Brain pericyte (primary cell): ENCODE results near the gene VGF.
A peak's percentile ranks its signal among the peaks of the same experiment; 100 is the strongest.

ENCODE experiments used
- DNase-seq: peaks from one replicate; pipeline ENCODE4 v3.0.0-alpha.2; 2012; ENCODE audit warnings: low read depth, low spot score

Gene VGF

GRCh38 chr7:101165958-101166647 is 734 bp upstream of the VGF start:
- DNase-seq = no peak

- DNase-seq = no peak
Observed at GRCh38 chr7:101164071-101164840, 1.1 kb downstream of the VGF start.

DNA sequence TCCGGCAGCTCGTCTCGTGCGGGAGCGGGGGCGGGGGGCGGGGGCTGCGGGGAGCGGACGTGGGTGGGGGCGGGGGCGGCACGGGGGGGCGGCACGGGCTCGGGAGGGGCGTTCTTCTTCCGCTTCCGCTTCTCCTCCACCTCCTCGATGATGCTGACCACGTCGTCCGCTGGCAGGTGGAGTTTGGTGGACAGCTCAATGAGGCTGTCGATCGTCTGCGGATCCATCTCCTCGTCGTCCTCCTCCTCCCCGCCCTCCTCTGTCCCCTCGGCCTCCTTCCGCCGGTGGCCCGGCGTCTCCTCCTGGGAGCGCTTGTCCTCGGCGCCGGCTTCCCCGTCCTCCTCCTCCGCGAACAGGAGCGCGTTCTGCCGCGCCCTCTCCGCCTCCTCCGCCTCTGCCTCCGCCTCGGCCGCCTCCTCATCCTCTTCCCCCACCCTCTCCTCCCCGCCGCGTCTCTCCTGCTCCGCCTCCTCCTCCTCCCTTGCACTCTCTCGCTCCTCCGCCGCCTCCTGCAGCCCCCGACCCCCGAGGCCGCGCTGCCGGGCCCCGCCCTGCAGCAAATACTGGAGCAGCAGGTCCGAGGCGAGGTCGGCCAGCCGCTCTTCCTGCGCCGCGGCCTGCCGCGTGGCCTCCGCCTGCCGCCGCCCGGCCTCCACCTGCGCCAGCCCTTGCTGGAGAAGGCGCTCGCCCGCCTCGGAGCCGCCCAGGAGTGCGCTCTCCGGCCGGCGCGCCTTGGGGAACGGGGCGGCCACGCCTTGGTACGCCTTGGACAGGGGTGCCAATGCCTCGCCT is 1.9 kb downstream of the VGF start:
- DNase-seq = no peak

- no peak for DNase-seq
Observed at GRCh38 chr7:101162551-101163278, 2.7 kb downstream of the VGF start.

DNA sequence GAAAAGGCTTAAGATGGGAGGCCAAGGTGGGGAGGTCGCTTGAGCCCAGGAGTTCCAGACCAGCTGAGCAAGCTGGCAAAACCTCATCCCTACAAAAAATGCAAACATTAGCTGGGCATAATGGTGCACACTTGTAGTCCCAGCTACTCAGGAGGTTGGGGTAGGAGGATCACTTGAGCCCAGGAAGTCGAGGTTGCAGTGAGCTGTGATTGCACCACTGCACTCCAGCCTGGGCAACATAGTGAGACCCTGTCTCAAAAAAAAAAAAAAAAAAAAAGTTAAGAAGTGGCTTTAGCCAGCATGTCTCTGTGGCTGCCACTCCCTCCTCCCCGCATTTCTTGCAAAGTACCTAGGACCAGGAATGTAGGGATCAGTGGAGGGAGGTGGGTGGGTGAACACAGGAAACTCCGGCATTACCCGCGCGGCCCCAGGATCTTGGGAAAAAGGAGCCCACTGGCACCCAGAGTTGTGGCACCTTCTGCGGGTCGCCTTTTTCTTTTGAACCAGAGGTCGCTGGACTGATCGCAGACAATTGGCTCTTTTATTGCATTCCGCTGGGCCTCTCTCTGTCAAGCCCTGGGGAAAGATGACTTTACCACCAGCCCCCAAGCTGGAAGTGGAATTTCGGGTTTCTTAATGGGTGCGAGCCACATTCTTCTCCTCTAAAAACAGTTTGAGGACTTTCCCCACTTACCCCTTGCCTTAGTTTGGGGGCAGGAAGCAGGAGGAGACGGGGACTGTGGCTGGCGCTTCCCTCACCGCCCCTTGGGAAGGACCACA is 3.5 kb downstream of the VGF start:
- no peak for DNase-seq

DNA sequence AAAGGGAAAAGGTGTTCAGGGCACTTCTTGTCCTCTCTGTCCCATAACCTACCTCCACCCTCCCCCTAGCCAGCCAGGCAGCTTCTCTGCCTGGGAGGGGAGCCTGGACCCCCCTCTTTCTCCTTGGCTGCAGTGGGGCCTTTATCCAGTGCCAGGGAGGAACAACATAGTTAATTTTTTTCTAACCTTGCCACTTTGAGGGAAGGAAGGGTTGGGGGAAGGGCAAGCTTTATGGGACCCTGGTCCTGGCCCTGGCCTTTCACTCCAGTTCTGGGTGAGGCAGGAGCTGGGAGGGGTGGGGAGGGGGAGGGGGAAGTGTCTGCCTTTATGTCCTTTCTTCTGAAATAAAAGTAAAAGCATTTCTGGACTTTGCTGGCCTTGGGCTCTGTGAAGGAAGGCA is 4.5 kb downstream of the VGF start:
- no peak for DNase-seq

GRCh38 chr7:101159696-101160674 is 5.4 kb downstream of the VGF start:
- no peak for DNase-seq

- no peak for DNase-seq
Observed at GRCh38 chr7:101156866-101157589, 8.3 kb downstream of the VGF start.

DNA sequence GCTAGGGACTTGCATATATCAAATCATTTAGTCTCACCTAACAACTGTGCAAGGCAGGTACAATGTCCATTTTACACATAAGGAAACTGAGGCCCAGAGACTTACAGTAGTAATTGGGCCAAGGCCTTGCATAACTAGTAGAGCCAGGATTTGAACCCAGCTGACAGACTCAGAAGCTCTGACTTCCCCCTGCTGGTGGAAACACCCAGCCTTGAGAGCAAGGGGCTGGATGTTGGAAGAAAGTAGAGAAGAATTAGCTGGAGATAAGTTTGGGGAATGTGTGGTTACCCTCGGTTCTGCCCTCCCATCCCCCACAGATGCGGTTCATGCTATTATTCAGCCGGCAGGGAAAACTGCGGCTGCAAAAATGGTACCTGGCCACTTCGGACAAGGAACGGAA is 9.1 kb downstream of the VGF start:
- DNase-seq = no peak

- no peak for DNase-seq
Observed at GRCh38 chr7:101155303-101155702, 10.1 kb downstream of the VGF start.

GRCh38 chr7:101154693-101155102 is 10.7 kb downstream of the VGF start:
- DNase-seq = no peak

DNA sequence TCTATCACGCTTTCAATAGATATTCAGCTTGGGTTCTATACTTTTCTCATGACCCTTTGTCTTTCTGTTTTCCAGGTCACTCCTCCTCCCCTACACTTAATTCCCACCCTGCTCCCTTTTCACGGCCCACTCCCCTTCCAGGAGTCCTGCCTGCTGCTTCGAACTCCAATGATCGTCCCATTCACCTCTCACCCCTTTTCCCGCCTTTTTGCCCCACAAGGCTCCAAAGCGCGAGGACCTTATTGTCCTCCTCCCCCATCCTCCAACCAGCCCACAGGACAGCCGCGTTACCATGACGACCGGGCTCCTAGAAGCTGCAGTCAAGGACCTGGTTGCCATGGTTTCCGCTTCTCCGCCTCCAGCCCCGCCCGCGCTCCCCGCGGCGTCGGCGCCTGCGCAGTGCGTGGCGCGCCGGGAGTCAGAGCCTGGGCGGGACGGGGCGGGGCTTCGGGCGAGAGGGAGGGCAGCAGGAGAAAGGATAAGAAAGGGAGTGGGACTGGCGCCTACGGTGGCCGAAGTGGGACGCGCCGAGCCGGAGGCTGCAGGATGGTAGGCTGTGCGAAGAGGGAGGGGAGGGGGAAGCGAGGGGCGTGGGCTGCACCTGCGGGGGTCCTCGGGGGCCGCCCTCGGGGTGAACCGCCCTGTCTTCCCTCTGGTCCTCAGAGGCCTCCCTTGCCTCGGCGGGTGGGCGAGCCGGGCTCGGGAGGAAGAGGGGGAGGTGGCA is 11.2 kb downstream of the VGF start, which contains the start of gene AP1S1:
AP1S1 (plus strand) TSS at position 508 of the 724 bp plus-strand sequence; CDS start at position 547, 39 bp downstream.
- DNase-seq = peak; percentile 44

- DNase-seq = no peak
Observed at GRCh38 chr7:101151908-101152651, 13.3 kb downstream of the VGF start.

DNA sequence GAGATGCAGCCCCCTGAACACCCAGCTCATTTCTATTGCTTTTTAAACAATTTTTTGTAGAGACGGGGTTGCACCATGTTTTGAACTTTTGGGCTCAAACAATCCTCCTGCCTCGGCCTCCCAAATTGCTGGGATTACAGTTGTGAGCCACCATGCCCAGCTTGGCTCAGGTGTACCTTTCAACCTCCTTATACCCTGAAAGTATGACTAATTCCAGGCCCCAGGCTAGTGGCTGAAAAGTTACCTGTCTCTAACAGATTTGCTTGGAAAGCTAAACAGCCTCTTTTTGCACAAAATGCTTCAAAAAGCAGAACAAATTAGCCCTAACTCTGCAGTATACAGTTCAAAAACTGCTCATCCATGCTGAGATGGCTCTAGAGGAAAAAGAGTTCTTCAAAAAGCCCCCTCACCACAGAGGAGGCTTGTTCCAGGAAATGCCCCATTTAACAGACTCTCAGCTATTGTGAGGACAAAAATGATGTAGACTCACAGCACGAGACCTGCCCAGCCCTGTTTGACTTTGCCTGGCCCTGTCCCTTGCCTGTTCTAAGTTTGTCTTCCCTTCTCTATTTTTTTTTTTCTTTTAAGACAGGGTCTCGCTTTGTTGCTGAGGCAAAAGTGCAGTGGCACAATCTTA is 24.5 kb downstream of the VGF start:
- no peak for DNase-seq

DNA sequence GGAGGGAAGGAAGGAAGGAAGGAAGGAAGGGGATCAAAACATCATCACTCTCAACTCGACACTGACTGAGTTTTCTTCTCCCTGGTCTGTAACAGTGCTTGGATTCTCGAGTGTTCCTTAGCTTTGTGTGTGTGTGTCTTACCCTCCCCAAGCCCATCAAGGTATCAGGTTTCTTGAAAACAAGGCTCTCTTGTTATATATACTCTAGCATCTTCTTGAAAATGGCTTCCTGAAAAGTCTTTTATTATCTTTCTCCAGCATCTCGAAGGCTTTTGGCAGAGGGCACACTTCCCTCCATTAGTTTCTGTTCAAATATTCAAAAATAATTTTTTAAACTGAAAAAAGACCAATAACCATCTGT is 25.1 kb downstream of the VGF start:
- DNase-seq = no peak

DNA sequence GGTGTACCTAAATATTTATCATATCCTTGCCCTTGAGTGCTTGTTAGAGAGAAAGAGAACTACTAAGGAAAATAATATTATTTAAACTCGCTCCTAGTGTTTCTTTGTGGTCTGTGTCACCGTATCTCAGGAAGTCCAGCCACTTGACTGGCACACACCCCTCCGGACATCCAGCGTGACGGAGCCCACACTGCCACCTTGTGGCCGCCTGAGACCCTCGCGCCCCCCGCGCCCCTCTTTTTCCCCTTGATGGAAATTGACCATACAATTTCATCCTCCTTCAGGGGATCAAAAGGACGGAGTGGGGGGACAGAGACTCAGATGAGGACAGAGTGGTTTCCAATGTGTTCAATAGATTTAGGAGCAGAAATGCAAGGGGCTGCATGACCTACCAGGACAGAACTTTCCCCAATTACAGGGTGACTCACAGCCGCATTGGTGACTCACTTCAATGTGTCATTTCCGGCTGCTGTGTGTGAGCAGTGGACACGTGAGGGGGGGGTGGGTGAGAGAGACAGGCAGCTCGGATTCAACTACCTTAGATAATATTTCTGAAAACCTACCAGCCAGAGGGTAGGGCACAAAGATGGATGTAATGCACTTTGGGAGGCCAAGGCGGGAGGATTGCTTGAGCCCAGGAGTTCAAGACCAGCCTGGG is 27.0 kb downstream of the VGF start:
- DNase-seq = peak; percentile 82
